ENCODE measurements around the gene SYNPO.
A peak's percentile ranks its signal among the peaks of the same experiment; 100 is the strongest.

The SYNPO gene

DNA sequence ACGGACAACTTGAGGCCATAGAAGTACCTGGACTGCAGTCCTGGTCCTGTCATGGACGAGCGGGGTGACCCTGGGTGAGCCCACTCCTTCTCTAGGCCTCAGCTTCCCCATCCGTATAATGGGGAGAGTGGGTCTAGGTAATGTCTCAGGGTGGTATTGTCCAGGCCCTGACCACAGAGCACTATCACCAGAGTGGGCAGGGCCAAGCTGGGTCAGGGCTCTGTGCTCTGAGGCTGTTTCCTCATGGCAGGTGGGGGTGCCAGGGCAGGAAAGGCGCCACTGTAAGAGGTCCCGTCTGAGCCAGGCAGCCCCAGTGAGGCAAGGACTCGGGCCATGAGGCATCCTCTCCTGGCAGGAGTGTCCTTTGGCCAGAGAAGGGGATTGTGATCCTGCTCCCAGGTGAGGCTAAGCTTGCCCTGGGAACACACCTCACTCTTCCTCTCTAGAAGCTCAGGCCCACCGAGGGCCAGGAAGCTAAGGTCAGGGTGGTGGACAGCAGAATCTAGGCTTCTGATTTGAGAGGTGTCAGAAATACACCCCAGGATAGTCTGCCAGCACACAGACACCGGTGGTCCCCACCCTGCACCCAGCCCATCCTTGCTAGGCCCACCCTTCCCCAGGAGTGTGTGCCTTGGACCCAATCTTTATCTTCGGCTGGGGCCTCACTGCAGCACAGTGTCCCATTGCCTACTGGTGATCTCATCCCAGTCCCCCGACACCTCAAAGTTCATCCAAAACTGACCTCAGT lies 19.1 kb downstream of the SYNPO start:
- no peak for DNase-seq

GRCh38 chr5:150660108-150660831 lies 19.8 kb downstream of the SYNPO start:
- DNase-seq: no peak

DNA sequence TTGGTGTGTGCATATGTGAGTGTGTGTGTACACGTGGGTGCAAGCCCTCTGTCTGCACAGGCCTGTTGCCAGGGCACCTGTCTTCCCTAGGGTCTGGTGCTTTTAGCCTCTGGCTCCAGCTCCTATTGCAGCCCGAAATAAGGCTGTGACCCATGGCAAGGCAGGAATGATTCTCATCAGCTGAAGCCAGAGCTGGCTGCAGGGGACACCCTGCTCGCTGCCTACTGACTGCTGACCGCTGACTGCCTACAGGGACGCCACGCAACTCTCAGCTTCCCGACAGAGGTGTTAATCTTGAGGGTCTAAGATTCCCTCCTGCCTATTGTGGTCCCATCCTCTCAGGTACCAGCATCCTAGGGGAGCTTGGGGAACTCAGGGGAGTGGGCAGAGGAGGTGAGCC lies 20.6 kb downstream of the SYNPO start, which contains the start of gene MYOZ3:
Gene MYOZ3, plus strand, starts transcription at position 166 of the 400 bp plus-strand sequence. CDS start 1,691 bp downstream, outside the sequence.
- no peak for DNase-seq

GRCh38 chr5:150661821-150662596 lies 21.5 kb downstream of the SYNPO start:
- DNase-seq: no peak

GRCh38 chr5:150662731-150663516 lies 22.5 kb downstream of the SYNPO start:
- no peak for DNase-seq

DNA sequence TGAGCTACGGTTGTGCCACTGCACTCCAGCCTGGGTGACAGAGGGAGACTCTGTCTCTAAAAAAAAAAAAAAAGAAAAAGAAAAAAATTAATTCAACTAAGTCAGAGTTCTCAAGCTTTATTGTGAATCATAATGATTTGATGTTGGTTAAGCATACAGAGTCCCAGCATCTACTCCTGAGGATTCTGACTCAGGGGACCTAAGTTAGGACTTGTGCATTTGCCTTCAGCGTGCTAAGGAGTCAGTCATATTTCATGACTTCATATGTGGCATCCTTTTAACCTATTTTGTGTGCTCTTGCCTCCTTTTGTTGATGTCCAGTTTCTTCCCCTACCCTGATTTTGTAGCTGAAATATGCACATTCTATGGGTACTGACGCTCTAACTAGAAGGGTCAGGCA lies 23.5 kb downstream of the SYNPO start:
- no peak for DNase-seq

DNA sequence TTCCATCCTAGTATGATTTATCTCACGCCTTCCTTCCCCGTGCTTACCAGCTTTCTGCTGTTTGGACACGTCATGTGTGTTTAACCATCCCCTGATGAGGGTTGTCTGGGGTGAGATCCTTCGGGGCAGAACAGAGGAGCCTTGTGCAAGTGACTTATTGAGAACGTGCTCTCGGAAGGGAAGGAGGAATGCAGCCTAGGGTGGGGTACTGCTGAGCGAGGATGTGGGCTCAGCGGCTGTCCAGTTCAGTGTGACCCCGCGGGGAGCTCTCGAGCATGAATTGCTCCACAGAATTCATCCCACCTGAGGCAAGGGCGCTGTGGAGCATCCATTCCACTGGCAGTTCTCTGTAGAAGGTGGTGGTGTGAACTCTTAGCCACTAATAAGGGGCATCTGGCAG lies 24.6 kb downstream of the SYNPO start:
- no peak for DNase-seq

- DNase-seq: no peak
Measured at GRCh38 chr5:150670275-150670947, 30.0 kb downstream of the SYNPO start.

GRCh38 chr5:150670948-150671310 lies 30.5 kb downstream of the SYNPO start:
- no peak for DNase-seq

GRCh38 chr5:150671509-150672236 lies 31.2 kb downstream of the SYNPO start:
- no peak for DNase-seq

GRCh38 chr5:150672237-150672883 lies 31.9 kb downstream of the SYNPO start:
- DNase-seq: peak; percentile 55

DNA sequence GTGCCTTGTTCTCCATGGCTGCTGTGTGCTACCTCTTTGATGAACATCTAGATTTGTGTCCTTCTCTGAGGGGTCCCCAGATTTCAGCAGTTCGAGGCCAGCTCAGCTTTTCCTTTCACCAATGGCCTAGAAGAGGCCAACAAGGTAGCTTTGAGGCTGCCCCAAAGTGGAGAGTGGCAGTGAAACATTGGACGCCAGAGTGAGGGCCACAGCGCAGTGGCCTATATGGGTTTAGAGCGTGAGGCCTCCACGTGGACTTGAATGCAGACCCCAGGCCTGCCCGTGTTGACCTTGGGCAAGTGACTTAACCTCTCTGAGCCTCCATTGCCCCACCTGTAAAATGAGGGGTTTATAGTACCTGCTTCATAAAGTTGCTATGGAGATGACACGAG lies 32.4 kb downstream of the SYNPO start:
- no peak for DNase-seq

GRCh38 chr5:150674341-150674821 lies 33.9 kb downstream of the SYNPO start:
- DNase-seq: no peak

GRCh38 chr5:150675069-150675468 lies 34.6 kb downstream of the SYNPO start:
- DNase-seq: no peak

GRCh38 chr5:150676578-150676977 lies 36.1 kb downstream of the SYNPO start:
- no peak for DNase-seq

- no peak for DNase-seq
Measured at GRCh38 chr5:150689120-150689519, 48.7 kb downstream of the SYNPO start.

- no peak for DNase-seq
Measured at GRCh38 chr5:150690760-150691159, 50.3 kb downstream of the SYNPO start.

DNA sequence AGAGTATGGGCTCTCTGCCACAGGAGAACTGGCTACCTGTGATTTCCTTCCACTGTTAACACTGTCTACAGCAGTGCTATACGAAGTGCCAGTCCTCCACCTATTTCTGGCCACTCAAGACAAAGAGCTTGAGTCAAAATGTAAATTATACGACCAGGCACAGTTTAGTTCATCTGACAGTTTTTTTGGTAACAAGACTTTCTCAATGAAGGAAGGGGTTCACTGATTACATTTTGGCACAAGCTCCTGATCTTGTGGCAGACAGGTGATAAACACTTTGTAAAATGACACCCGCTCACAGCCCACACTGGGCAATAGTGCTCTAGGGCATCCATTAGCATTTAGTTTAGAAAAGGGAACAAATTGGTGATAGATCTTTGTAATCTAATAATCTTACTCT lies 51.8 kb downstream of the SYNPO start:
- DNase-seq: no peak

DNA sequence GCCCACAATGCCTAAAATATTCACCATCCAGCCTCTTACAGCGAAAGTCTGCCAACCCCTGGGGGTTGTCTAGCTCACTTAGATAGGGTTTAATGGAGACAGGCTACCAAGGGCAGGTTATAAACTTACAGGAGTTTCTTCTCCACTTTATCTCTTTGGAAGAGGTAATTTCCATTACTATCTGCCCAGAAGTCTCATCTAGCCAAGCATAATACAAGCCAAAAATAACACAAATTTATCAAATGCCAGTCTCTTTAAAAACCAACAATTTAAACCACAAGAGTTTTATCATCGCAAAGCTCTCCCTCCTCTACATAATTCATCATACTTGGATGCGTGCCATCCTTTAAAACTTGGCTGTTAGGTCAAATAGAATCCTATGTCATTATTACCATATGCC lies 54.2 kb downstream of the SYNPO start:
- no peak for DNase-seq

DNA sequence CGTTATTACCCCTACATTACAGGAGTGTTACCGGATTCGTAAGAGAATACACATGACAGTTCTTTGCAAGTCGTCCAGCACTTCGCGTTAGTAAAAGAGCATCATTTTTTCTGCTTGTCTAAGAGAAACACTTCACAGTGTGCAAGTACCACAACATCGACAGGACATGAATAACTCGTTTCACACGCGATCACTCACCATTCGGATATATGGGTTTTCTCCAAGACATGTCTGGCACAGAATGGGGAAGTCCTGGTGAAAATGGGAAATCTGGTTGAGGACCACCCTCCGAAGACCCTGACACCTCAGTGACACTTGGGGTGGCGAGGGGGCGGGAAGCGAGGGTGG lies 59.8 kb downstream of the SYNPO start:
- DNase-seq: no peak
